ENCODE measurements around the gene VPS13A. TPM values are rescaled to one million over a fixed set of nuclear protein-coding genes. Genes with fewer than 3 reads are reported as not detected.

Gene VPS13A
- total and polyA plus RNA-seq, 2 of the 13 experiments (the other 11 are each of a cell fraction or from before 2014, with no cell fraction given), result 20.4 to 20.7 TPM

- peak; percentile 73; the same call in 1 of the 2 replicates for TF ChIP-seq TMF1 (CRISPR knock-in tag; IDR thresholded peaks at IDR 0.05; ENCODE audit: low read depth)
- 0 out of 2 replicates have a peak, but pooled peaks have one; percentile 72 for TF ChIP-seq ZNF101 (CRISPR knock-in tag; IDR thresholded peaks at IDR 0.05; ENCODE audit: borderline replicate concordance, low read depth)
- no peak for TF ChIP-seq USF2 (IDR thresholded peaks at IDR 0.05; ENCODE audit: low read depth, low read length)
- peak; percentile 34; the same call in 1 of the 2 replicates for TF ChIP-seq USF2 (CRISPR knock-in tag; IDR thresholded peaks at IDR 0.05; ENCODE audit: borderline replicate concordance)
- TF ChIP-seq SRSF1 (optimal IDR thresholded peaks at IDR 0.05; ENCODE audit: low read depth, low read length), result peak; percentile 73
- no peak; the same call in 1 of the 2 replicates for TF ChIP-seq FOXJ3 (CRISPR knock-in tag; IDR thresholded peaks at IDR 0.05; ENCODE audit: borderline replicate concordance)
- TF ChIP-seq ZNF841 (CRISPR knock-in tag; IDR thresholded peaks at IDR 0.05; ENCODE audit: borderline replicate concordance), result peak; percentile 88; the same call in 1 of the 2 replicates
- no peak for TF ChIP-seq HDAC2 (CRISPR knock-in tag; IDR thresholded peaks at IDR 0.05)
- no peak; the same call in 1 of the 2 replicates for TF ChIP-seq ELF1 (CRISPR knock-in tag; IDR thresholded peaks at IDR 0.05)
- 0 out of 2 replicates have a peak, but pooled peaks have one; percentile 20 for TF ChIP-seq PAXIP1 (CRISPR knock-in tag; conservative IDR thresholded peaks at IDR 0.05)
- TF ChIP-seq U2AF1 (optimal IDR thresholded peaks at IDR 0.05; ENCODE audit: low read depth, low read length), result peak; percentile 51
- TF ChIP-seq NFYC (CRISPR knock-in tag; IDR thresholded peaks at IDR 0.05), result no peak
- peak; percentile 52 for TF ChIP-seq TAF15 (IDR thresholded peaks at IDR 0.05; ENCODE audit: low read depth, low read length, poor library complexity, severe bottlenecking)
- peak; percentile 73 for TF ChIP-seq NRL (CRISPR knock-in tag; IDR thresholded peaks at IDR 0.05; ENCODE audit: borderline replicate concordance)
- TF ChIP-seq EED (CRISPR knock-in tag; IDR thresholded peaks at IDR 0.05), result peak; percentile 35; the same call in 1 of the 2 replicates
- 0 out of 2 replicates have a peak, but pooled peaks have one; percentile 56 for TF ChIP-seq ZSCAN31 (CRISPR knock-in tag; IDR thresholded peaks at IDR 0.05; ENCODE audit: low read depth)
- TF ChIP-seq NKX3-1 (CRISPR knock-in tag; IDR thresholded peaks at IDR 0.05), result peak; percentile 76
- peak; percentile 10 for TF ChIP-seq ASH2L (IDR thresholded peaks at IDR 0.05; ENCODE audit: insufficient read length, low read depth, low read length)
- TF ChIP-seq ZBTB7A (CRISPR knock-in tag; IDR thresholded peaks at IDR 0.05), result peak; percentile 67
- peak; percentile 12 for TF ChIP-seq AGO1 (IDR thresholded peaks at IDR 0.05; ENCODE audit: low read depth, low read length, poor library complexity, severe bottlenecking)
- TF ChIP-seq TFDP2 (CRISPR knock-in tag; IDR thresholded peaks at IDR 0.05), result peak; percentile 44
- TF ChIP-seq PRMT3 (CRISPR knock-in tag; IDR thresholded peaks at IDR 0.05; ENCODE audit: borderline replicate concordance, low read depth), result 0 out of 2 replicates have a peak, but pooled peaks have one; percentile 33
Observed at GRCh38 chr9:77177894-77178794, 810 bp downstream of the VPS13A start (continued).

Measured in HepG2 (cell line).